Right lung (tissue), 10 donors: ENCODE data around the gene S100A1. TPM values are rescaled to one million over a fixed set of nuclear protein-coding genes. Genes with fewer than 3 reads are reported as not detected.
"Not testable (repeated sequence)": the region's sequence is repeated elsewhere in the genome, so short reads cannot be mapped to it uniquely, and the experiment has no call there.

Source experiments
- DNase-seq, 2 donors: peaks; one replicate each; pipeline ENCODE4 v3.0.0-alpha.2; 2013
- long read RNA-seq, 8 donors: transcript quantifications; one replicate each; lab custom pipeline, GENCODE V29; 2026
- polyA plus RNA-seq, 5 donors: library from polyadenylated mRNA; unstranded; fragments of 120-200 nt; gene quantifications; one replicate each; pipeline versions ENCODE4 v1.2.1 to v1.2.3, GENCODE V29; 2013; ENCODE audit warnings: inconsistent platforms in 1 of 5, low replicate concordance in 1 of 5; ENCODE audit not compliant: insufficient read length in 5 of 5, insufficient read depth in 1 of 5

The S100A1 gene
- polyA plus RNA-seq, result 1 to 10 TPM in 4 of 5 donors, under 1 TPM in 1; 1.00 to 2.0 (median 1.6) TPM
- long read RNA-seq, donor 1, partial matches to known transcripts, result 0 of 1 reads
- long read RNA-seq, donor 1, other reads (novel, unspliced or antisense), result 0 of 1 reads
- long read RNA-seq, donor 2, result 0 reads
- long read RNA-seq, donor 3, partial matches to known transcripts, result 0 of 2 reads
- long read RNA-seq, donor 3, other reads (novel, unspliced or antisense), result 0 of 2 reads
- long read RNA-seq, donor 4, partial matches to known transcripts, result 0 of 1 reads
- long read RNA-seq, donor 4, other reads (novel, unspliced or antisense), result 0 of 1 reads
- long read RNA-seq, donor 5, result 0 reads
- long read RNA-seq, donor 6, result 0 reads
- long read RNA-seq, donor 7, result 0 reads
- long read RNA-seq, donor 8, partial matches to known transcripts, result 0 of 1 reads
- long read RNA-seq, donor 8, other reads (novel, unspliced or antisense), result 0 of 1 reads

GRCh38 chr1:153627715-153628626, at the start of gene S100A1:
Gene S100A1 (plus strand): TSS chr1:153628434. CDS start chr1:153630522, 2,088 bp downstream.
- DNase-seq, result no peak

GRCh38 chr1:153578490-153578889, 49.7 kb upstream of the S100A1 start:
- DNase-seq, result no peak

GRCh38 chr1:153578936-153579335, 49.3 kb upstream of the S100A1 start:
- DNase-seq, result no peak

- DNase-seq, result not testable (repeated sequence)
Observed at GRCh38 chr1:153582836-153583235, 45.4 kb upstream of the S100A1 start.

GRCh38 chr1:153583514-153583913, 44.7 kb upstream of the S100A1 start:
- not testable (repeated sequence) for DNase-seq

- no peak for DNase-seq
Observed at GRCh38 chr1:153583976-153584375, 44.3 kb upstream of the S100A1 start.

GRCh38 chr1:153585006-153585405, 43.2 kb upstream of the S100A1 start:
- no peak for DNase-seq

GRCh38 chr1:153586347-153586746, 41.9 kb upstream of the S100A1 start:
- no peak for DNase-seq

- no peak for DNase-seq
Observed at GRCh38 chr1:153587314-153587713, 40.9 kb upstream of the S100A1 start.

GRCh38 chr1:153588033-153588432, 40.2 kb upstream of the S100A1 start:
- not testable (repeated sequence) for DNase-seq

- DNase-seq, result no peak
Observed at GRCh38 chr1:153588482-153588881, 39.8 kb upstream of the S100A1 start.

GRCh38 chr1:153592748-153593147, 35.5 kb upstream of the S100A1 start:
- DNase-seq, result no peak

GRCh38 chr1:153597206-153597605, 31.0 kb upstream of the S100A1 start:
- DNase-seq, result no peak

GRCh38 chr1:153598309-153599172, 29.7 kb upstream of the S100A1 start:
- DNase-seq, result peak in 1 of 2 donors; percentile 23

- no peak for DNase-seq
Observed at GRCh38 chr1:153599847-153600246, 28.4 kb upstream of the S100A1 start.

- no peak for DNase-seq
Observed at GRCh38 chr1:153602749-153603148, 25.5 kb upstream of the S100A1 start.

- no peak for DNase-seq
Observed at GRCh38 chr1:153606194-153606593, 22.0 kb upstream of the S100A1 start.

GRCh38 chr1:153607381-153607780, 20.9 kb upstream of the S100A1 start:
- no peak for DNase-seq

- DNase-seq, result no peak
Observed at GRCh38 chr1:153608089-153608682, 20.0 kb upstream of the S100A1 start.

GRCh38 chr1:153608742-153609584, 19.3 kb upstream of the S100A1 start:
- DNase-seq, result peak; percentile 45 to 58
